ENCODE results near the gene NET1.

Gene NET1

DNA sequence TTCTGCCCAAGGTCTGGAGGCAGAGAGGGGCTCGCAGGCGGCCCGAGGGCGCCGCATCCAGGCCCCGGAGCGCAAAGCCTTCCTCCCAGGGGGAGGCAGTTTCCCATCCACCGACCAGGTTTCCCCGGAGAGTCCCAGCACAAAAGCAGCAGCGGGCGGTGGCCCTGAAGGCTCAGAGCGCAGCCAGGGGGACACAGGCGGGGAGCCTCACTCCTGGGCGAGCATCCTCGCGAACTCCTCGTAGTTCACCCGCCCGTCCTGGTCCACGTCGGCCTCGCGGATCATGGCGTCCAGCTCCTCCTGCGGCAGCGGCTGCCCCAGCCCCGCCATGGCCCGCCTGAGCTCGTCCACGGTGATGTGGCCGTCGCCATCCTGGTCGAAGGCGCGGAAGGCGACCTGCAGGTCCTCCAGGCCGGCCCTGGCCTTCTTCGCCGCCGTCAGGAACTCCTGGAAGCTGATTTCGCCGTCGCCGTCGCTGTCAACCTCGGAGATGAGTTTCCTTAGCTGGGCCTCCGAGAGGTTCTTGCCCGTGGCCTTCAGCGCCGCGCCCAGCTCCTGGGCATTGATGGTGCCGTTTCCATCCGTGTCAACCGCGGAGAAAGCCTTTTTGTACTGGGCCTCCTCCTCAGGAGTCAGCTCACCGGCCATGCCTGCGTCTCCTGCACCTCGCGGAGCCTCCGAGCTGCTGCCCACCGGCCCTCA is 86.6 kb downstream of the NET1 start:
- no peak for DNase-seq (ENCODE audit: low read depth in 2 of 2, low spot score in 1 of 2)

DNA sequence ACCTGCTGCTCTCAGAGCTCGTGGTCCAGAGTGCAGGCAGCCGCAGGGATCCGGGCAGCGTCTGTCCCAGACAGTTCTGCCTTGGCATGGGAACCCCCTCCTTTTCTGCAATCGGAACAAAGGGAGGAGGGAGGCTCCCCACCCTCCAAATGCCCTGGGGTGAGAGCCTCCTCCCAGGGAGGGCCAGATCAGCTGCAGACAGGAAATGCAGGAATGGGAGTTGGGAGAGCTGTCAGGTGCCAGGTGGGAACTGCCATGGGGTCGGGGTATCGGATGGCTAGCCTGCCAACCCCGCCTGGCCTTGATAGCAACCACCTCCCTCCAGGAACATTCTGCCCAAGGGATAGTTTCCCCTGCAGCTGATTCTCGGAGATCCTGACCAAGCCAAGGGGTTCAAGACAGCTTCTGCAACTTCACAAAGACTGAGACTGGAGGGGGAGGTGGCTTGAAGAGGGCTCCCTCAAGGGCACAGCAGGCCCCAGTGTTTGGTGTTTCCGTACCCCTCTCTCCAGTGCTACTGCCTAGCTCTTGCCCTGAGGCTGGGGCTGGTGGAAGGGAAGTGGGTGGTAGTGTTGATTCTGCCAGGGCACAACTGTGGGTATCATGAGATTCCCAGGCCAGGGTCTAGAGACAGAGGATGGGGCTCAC is 87.3 kb downstream of the NET1 start, which contains the start of gene CALML5:
CALML5 (minus strand) TSS at position 78 of the 648 bp plus-strand sequence. CDS start 132 bp downstream, outside the sequence.
- no peak for DNase-seq (ENCODE audit: low read depth in 2 of 2, low spot score in 1 of 2)

DNA sequence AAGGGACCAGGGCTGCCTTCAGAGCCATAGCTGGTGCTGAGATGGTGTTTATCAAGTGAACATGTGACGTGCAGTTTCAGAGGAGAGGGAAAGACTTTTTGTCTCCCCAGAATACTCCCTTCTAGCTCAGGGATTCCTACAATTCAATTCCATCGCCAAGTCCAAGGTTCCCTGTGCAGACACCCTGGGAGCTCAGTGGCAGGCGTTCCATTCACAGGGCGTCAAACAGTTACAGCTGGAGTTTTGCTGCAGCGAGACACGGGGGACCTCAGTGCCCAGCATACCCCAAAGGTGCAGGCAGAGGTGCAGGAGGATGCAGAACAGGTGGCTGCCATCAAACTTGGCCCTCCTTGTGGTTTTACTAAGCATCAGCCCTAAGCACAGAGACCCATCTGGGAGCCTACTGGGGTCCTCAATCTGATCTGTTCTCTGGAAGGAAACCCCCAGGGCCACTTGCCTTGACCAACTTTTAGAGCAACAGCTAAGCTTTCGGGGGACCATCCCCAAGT is 87.9 kb downstream of the NET1 start:
- DNase-seq (ENCODE audit: low read depth in 2 of 2, low spot score in 1 of 2), result no peak

DNA sequence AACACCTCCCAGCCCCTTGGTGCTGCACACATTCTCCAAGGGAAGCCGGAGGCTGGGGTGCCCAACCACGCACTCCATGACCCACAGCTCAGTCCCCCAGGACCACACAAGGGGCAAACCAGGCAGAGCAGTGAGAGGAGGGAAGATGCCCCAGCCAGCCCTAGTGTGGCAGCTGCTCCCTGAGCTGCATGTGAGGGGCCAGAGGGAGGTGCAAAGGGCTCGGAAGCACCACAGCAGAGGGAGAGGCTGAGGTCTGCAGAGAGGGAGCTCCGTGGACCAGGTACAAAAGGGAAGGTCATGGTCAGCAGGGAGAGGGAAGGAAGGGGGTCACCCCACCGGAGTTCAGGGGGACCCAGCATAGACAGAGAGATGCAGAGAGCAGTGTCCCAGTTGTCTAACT is 88.6 kb downstream of the NET1 start:
- no peak for DNase-seq (ENCODE audit: low read depth in 2 of 2, low spot score in 1 of 2)

DNA sequence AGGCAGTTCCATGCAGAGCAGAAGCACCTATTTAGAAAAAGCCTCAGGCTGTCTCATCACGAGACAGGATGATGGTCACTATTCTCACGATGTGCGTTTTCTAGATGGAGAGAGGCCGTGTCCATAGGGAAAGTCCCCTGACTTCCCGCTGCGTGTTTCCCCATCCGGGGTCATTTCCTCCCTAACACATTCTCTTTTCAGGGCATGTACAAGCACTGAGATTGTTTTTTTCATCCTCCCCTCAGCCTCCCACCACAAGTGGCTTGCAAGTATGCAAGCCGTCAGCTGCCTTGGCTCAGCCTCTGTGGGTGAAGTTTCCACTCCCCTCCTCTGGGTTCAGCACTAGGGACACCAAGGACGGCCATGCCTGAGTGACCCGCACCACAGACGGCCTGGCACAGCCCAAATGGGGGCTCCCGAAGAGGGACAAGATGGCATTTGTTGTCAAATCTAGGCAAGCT is 89.7 kb downstream of the NET1 start:
- DNase-seq (ENCODE audit: low read depth in 2 of 2, low spot score in 1 of 2), result no peak

DNA sequence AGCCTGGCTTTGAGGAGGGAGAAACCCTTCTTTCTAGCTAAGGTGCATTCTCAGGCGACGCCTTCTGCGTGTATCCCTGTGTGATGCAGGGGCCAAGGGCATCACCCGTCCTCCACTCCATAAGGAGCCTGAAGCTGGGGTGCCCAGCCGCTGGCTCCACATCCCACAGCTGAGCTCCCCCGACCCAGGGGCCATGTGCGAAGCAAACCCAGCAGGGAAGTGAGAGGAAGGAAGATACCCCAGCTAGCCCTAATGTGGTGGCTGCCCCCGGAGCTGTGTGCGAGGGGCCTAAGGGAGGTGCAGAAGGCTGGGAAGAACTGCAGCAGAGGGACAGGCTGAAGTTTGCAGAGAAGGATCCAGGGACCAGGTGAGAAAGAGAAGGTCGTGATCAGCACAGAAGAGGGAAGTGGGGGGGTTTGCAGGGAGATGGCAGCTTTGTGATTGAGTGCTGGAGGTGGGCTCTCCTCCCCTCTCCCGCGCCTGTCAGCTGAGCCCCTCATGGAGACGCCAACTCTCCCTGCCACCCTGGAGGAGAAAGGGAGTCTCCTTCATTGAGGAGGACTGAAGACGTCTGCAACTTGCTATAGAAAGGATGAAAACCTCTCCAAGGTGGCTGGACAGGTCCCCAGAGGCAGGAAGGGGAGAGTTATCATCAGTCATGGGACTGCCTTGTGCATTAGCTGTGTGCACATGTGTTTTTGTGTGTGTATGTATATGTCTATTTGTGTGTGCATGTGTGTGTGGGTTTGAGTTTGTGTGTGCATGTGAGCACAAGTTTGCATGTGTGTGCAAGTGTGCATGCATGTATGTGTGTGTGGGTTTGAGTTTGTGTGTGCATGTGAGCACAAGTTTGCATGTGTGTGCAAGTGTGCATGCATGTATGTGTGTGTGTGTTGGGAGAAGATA is 90.5 kb downstream of the NET1 start:
- DNase-seq (ENCODE audit: low read depth in 2 of 2, low spot score in 1 of 2), result no peak

DNA sequence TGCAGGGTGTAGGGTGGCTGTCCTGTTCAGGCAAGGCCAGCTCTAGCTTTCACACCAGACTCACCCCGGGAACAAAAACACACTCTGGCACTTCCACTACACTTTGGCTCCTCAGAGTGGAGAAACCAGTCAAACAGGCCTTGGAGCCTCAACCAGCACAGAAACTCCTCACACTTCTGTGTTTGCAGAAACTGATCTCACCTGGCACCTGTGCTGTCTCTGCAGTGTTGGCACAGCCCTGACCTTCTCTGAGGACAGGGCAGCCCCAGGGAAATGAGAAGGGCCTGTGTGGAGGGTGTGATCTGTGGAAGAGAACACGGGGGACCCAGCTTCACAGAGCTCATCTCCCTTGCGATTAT is 91.1 kb downstream of the NET1 start:
- DNase-seq (ENCODE audit: low read depth in 2 of 2, low spot score in 1 of 2), result no peak

DNA sequence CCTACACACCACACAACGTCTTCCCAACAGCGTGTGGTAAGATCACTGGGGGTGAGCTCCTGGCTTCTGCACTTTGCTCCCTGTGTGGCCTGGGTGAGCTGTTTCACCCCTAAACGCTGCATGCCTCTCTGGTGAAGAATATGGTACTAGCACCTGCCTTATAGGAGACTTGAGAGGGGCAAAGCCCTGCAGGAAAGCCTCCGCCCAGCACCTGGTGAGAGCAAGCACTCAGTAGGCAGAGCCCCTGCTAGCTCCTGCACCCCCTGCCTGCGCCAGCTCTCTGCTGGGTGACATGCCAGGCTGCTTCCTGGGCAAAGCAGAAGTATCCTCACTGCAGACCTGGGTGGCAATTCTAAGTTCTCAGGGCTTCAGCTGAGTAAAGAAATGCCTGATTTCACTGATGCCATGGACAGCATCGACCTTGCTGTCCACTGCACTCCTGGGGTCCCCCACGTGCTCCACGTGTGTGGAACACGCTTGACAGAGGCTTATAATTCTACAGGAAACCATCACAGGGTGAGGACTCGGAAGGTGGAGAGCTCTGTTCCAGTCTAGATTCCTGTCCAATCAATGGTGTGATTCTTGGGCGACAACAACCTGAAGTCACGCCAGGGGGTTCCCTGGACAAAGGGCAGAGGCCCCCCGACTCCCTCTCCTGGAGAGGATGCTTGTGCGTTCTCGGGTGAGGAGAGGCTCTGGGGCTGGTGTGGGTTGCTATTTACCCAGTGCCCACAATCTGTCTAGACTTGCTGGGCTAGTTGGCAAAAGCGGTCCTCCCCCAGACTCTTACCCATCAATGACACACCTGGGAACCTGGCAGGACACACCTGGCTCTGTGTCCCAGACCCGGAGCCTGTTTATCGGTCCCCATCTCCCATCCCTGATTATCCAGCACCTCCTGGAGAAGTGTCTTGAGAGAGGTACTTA is 92.1 kb downstream of the NET1 start:
- DNase-seq (ENCODE audit: low read depth in 2 of 2, low spot score in 1 of 2), result no peak

DNA sequence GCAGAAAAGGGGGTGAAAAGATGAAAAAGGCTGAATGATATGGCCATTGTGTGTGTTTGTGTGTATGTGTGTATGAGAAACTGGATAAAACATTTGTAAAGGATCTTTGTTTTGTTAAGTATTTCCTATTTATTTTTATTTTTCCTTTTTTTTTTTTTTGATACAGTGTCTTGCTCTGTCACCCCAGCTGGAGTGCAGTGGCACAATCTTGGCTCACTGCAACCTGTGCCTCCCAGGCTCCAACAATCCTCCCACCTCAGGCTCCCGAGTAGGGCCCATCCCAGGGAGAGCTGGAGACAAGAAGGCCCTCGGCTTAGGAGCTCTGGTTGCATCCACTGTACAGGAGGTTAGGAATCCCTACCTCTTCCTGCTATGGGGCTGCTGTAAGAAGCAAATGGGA is 93.9 kb downstream of the NET1 start:
- no peak for DNase-seq (ENCODE audit: low read depth in 2 of 2, low spot score in 1 of 2)

DNA sequence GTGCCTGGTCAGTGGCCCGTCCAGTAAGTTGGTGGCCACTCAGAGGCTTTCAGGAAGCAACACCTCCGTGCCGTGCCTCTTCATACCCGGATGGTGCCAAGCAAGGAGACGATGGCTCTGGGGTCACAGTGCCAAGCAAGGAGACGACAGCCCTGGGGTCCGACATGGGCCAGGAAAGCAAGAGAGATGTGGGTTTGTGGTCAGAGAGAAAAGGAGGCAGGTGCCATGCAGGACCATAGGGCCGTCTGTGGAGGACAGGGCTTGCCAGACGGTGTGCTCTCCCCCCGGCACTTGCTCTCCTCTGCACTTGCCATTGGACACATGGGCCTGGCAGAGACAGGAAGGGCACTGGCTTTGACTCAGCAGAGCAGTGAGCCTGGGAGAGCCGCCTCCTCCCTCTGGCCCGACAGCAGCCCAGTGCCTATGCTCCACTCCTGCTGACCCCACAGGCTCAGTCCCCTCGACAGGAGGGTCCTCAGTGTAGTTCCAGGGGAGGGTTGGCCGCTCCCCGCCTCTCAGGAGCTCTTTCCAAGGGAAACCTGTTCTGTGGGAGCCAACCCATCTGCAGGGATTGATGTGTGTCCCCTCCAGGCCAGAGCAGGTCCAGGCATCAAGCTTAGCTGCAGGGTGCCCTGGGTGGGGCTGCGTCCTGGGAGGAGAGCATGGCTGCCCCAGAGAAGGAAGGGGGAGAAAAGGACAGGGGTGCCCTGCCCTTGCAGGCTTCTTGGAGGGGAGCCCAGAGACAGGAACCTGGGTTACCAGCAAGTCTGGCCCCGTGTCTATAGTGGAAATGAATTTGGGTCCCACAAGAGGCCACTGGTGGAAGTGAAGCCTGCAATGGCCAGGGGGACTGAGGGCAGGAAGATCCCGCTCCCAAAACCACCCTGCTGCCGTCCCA is 94.6 kb downstream of the NET1 start:
- no peak for DNase-seq (ENCODE audit: low read depth in 2 of 2, low spot score in 1 of 2)

DNA sequence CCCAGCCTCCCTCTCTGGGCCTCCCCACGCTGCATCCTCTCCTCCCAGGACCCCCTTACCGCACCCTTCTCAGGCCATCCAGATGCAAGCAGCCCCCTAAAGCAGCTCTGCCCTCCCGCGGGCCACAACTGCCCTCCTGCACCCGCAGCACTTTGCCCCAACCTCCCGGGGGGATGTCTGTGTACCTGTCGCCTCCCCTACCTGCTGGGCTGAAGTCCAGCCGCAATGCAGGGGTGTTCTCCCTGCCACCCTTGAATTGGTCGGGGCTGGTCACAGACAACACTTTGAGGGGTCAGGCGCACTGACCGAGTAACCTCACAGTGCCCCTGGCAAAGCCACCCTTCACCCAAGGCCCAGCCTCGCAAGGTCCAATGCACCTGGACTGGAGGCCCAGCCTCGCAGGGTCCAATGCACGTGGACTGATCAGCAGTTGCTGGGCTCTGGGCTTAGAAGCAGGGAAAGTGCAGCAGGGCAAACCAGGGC is 95.3 kb downstream of the NET1 start:
- no peak for DNase-seq (ENCODE audit: low read depth in 2 of 2, low spot score in 1 of 2)

DNA sequence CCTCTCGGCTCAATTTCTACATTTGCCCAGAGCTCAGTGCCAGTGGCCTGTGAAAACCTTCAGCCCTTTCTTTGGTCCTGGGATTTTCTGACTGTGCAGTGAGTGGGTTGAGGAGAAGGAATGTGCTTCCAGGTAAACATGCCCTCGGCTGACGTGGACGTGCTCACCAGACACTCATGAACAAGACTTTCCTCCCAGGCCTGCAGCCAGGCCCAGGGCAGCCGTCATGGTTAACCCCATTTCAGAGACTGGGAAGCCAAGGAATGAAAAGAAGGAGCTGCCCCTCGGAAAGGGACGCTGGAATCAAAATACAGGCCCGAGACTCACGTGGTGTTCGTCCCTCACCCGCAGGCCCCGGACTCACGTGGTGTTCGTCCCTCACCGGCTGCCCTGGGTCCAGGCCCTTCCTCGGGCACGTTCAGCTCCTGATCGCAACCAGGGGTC is 95.8 kb downstream of the NET1 start:
- DNase-seq (ENCODE audit: low read depth in 2 of 2, low spot score in 1 of 2), result no peak
